SK-N-SH (cell line): Measurements from ENCODE around the gene CTNS. TPM values are rescaled to one million over a fixed set of nuclear protein-coding genes. Genes with fewer than 3 reads are reported as not detected.

ENCODE experiments used
- CTCF ChIA-PET: fragments of 300-600, 350-600 bp; formaldehyde crosslinking; extraction: SDS; loops from one replicate; lab custom pipeline; 2021; lab: Yijun Ruan, JAX
- POLR2A ChIA-PET: fragments of 350-600 bp; sonication (Branson Sonifier 250); formaldehyde crosslinking; extraction: SDS; loops from one replicate; lab custom pipeline; 2020; ENCODE audit warnings: antibody characterized with exemption, inconsistent platforms; lab: Yijun Ruan, JAX
- DNase-seq: peaks from one replicate; pipeline ENCODE4 v3.0.0; 2012
- H2AFZ ChIP-seq: fragments of 200-600 bp; sonication (generic); 2 replicates; pipeline ENCODE4 v1.8.1; 2016; ENCODE audit warnings: antibody characterized with exemption, mild to moderate bottlenecking, low read depth
- H3F3A ChIP-seq: fragments of 200-600 bp; sonication (generic); replicated peaks from 2 replicates; pipeline ENCODE3; 2016; ENCODE audit warnings: antibody characterized with exemption, mild to moderate bottlenecking; ENCODE audit not compliant: insufficient read depth
- H3K27ac ChIP-seq, 2 experiments: fragments of 200-500 bp in 1 of 2; fragments of 200-600 bp in 1 of 2; sonication (Bioruptor generic) in 1 of 2; sonication (generic), shearing (Covaris generic) in 1 of 2; 2 replicates each; pipeline versions ENCODE4 v1.5.1 to v1.6.1; 2014 to 2016; ENCODE audit warnings: low read depth in 2 of 2, inconsistent platforms in 1 of 2, low read length in 1 of 2, mild to moderate bottlenecking in 1 of 2, mixed read lengths in 1 of 2
- H3K27me3 ChIP-seq: fragments of 200-600 bp; sonication (generic), shearing (Covaris generic); 2 replicates; pipeline ENCODE4 v1.6.1; 2016; ENCODE audit warnings: mixed run types; ENCODE audit not compliant: insufficient read depth
- H3K36me3 ChIP-seq, 2 experiments: fragments of 200-500 bp in 1 of 2; fragments of 200-600 bp in 1 of 2; sonication (Bioruptor generic) in 1 of 2; sonication (generic) in 1 of 2; replicated peaks in 1 of 2; 2 replicates each; pipeline versions ENCODE3 to v1.5.1; 2014 to 2016; ENCODE audit warnings: low read length in 1 of 2, mild to moderate bottlenecking in 1 of 2; ENCODE audit not compliant: insufficient read depth in 2 of 2, control insufficient read depth in 1 of 2
- H3K4me1 ChIP-seq, 2 experiments: fragments of 200-500 bp in 1 of 2; fragments of 200-600 bp in 1 of 2; sonication (Bioruptor generic) in 1 of 2; sonication (generic), shearing (Covaris generic) in 1 of 2; 2 replicates each; pipeline versions ENCODE4 v1.5.1 to v1.6.1; 2014 to 2016; ENCODE audit warnings: low read depth in 1 of 2, low read length in 1 of 2, mixed run types in 1 of 2; ENCODE audit not compliant: insufficient read depth in 2 of 2, control insufficient read depth in 1 of 2
- H3K4me2 ChIP-seq: fragments of 200-600 bp; sonication (generic), shearing (Covaris generic); 2 replicates; pipeline ENCODE4 v1.6.1; 2017; ENCODE audit warnings: mixed run types
- H3K4me3 ChIP-seq, 2 experiments: fragments of 200-500 bp in 1 of 2; fragments of 200-600 bp in 1 of 2; sonication (Bioruptor generic) in 1 of 2; sonication (generic), shearing (Covaris generic) in 1 of 2; 2 replicates each; pipeline versions ENCODE4 v1.5.1 to v1.8.1; 2014 to 2016; ENCODE audit warnings: low read depth in 2 of 2, inconsistent platforms in 1 of 2, low read length in 1 of 2, mild to moderate bottlenecking in 1 of 2, mixed read lengths in 1 of 2, moderate library complexity in 1 of 2
- H3K79me2 ChIP-seq: fragments of 200-600 bp; sonication (generic); 2 replicates; pipeline ENCODE4 v1.8.1; 2017; ENCODE audit warnings: mild to moderate bottlenecking; ENCODE audit not compliant: insufficient read depth
- H3K9ac ChIP-seq: fragments of 200-600 bp; sonication (generic); 2 replicates; pipeline ENCODE4 v1.6.1; 2017; ENCODE audit warnings: mixed run types
- H3K9me2 ChIP-seq: fragments of 200-600 bp; sonication (generic); 2 replicates; pipeline ENCODE4 v1.6.1; 2017; ENCODE audit warnings: mixed run types
- H3K9me3 ChIP-seq: fragments of 200-600 bp; sonication (generic); 2 replicates; pipeline ENCODE4 v1.6.1; 2017; ENCODE audit warnings: mixed run types, mild to moderate bottlenecking, moderate library complexity
- H4K20me1 ChIP-seq: fragments of 200-600 bp; sonication (generic); 2 replicates; pipeline ENCODE4 v1.6.1; 2017; ENCODE audit warnings: mild to moderate bottlenecking, mixed run types; ENCODE audit not compliant: insufficient read depth
- EZH2phosphoT487 ChIP-seq: fragments of 200-600 bp; sonication (generic); IDR thresholded peaks from 2 replicates; pipeline ENCODE4 v1.6.1; 2017; ENCODE audit warnings: low read depth, mixed run types, mild to moderate bottlenecking, antibody characterized with exemption, moderate library complexity, borderline replicate concordance
- FOXJ3 ChIP-seq: sonication (generic); formaldehyde crosslinking; IDR thresholded peaks from 2 replicates; pipeline ENCODE4 v1.5.1; 2020; ENCODE audit warnings: mild to moderate bottlenecking, missing genetic modification reagents
- FOXM1 ChIP-seq: IDR thresholded peaks from 2 replicates; pipeline ENCODE4 v1.4.0; 2012; ENCODE audit warnings: low read depth, mild to moderate bottlenecking
- POLR2AphosphoS5 ChIP-seq: IDR thresholded peaks from 2 replicates; pipeline ENCODE4 v1.6.1; 2012; ENCODE audit warnings: low read depth, low read length
- RCOR1 ChIP-seq: fragments of 150-350 bp; IDR thresholded peaks from 2 replicates; pipeline ENCODE4 v1.6.1; 2017; ENCODE audit warnings: antibody characterized with exemption, low read length
- REST ChIP-seq: IDR thresholded peaks from 2 replicates; pipeline ENCODE4 v1.6.1; 2012; ENCODE audit warnings: mild to moderate bottlenecking, low read depth, low read length, moderate library complexity
- SIN3A ChIP-seq: IDR thresholded peaks from 2 replicates; pipeline ENCODE4 v1.6.1; 2012; ENCODE audit warnings: low read depth, mild to moderate bottlenecking, low read length, moderate library complexity, borderline replicate concordance
- TEAD4 ChIP-seq: IDR thresholded peaks from 2 replicates; pipeline ENCODE4 v1.4.0; 2012; ENCODE audit warnings: mild to moderate bottlenecking, borderline replicate concordance; ENCODE audit not compliant: insufficient read depth
- WGBS: methylation state at CpG from one replicate; pipeline ENCODE4 v1.1.6; 2017; ENCODE audit warnings: low lambda C conversion rate; 5-methylcytosine and 5-hydroxymethylcytosine counted together
- polyA plus RNA-seq, 3 experiments: library from polyadenylated mRNA; depleted of rRNA; stranded (reverse); fragments of >200 nt; gene quantifications; 2 replicates each; pipeline ENCODE4 v1.2.3, GENCODE V29; 2012
- TF ChIP-seq, protein P1 (sequence below): fragments of 150-350 bp; IDR thresholded peaks from 2 replicates; pipeline ENCODE4 v1.6.1; 2016; ENCODE audit warnings: mild to moderate bottlenecking, low read depth, low read length
- TF ChIP-seq, protein P2 (sequence below): fragments of 200-600 bp; sonication (generic); IDR thresholded peaks from 2 replicates; pipeline ENCODE4 v1.6.1; 2017; ENCODE audit warnings: antibody characterized with exemption, mild to moderate bottlenecking, moderate library complexity

The CTNS gene
- polyA plus RNA-seq, 1 of the 3 experiments (the other 2 are of a cell fraction): 8.2 TPM

- DNase-seq: no peak
- no peak for TF ChIP-seq FOXM1
- no peak for TF ChIP-seq FOXJ3 (CRISPR knock-in tag)
- no peak for TF ChIP-seq SIN3A
- TF ChIP-seq, protein P1, sequence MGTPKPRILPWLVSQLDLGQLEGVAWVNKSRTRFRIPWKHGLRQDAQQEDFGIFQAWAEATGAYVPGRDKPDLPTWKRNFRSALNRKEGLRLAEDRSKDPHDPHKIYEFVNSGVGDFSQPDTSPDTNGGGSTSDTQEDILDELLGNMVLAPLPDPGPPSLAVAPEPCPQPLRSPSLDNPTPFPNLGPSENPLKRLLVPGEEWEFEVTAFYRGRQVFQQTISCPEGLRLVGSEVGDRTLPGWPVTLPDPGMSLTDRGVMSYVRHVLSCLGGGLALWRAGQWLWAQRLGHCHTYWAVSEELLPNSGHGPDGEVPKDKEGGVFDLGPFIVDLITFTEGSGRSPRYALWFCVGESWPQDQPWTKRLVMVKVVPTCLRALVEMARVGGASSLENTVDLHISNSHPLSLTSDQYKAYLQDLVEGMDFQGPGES: no peak
- TF ChIP-seq TEAD4: no peak
- TF ChIP-seq POLR2AphosphoS5: no peak
- no peak for TF ChIP-seq RCOR1
- TF ChIP-seq EZH2phosphoT487: no peak
- TF ChIP-seq, protein P2, sequence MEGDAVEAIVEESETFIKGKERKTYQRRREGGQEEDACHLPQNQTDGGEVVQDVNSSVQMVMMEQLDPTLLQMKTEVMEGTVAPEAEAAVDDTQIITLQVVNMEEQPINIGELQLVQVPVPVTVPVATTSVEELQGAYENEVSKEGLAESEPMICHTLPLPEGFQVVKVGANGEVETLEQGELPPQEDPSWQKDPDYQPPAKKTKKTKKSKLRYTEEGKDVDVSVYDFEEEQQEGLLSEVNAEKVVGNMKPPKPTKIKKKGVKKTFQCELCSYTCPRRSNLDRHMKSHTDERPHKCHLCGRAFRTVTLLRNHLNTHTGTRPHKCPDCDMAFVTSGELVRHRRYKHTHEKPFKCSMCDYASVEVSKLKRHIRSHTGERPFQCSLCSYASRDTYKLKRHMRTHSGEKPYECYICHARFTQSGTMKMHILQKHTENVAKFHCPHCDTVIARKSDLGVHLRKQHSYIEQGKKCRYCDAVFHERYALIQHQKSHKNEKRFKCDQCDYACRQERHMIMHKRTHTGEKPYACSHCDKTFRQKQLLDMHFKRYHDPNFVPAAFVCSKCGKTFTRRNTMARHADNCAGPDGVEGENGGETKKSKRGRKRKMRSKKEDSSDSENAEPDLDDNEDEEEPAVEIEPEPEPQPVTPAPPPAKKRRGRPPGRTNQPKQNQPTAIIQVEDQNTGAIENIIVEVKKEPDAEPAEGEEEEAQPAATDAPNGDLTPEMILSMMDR: no peak
- no peak for TF ChIP-seq REST
- no peak overlapping the region for H3K9ac ChIP-seq
- POLR2A ChIA-PET: no interaction called here
- H3K27ac ChIP-seq: no peak overlapping the region
- 95% methylated on average over 14 of the region's 33 CpGs for WGBS
- H3K36me3 ChIP-seq: peaks cover 13 to 31% of the 10 kb centered on the region in 2 experiments
- H3K4me2 ChIP-seq: no peak overlapping the region
- CTCF ChIA-PET: interaction anchor here (1.7 kb wide), 1 partner anchor 16 kb away, joined by 9 read pairs; no protein-coding TSS in a partner anchor
- H2AFZ ChIP-seq: no peak overlapping the region
- H3K27me3 ChIP-seq: no peaks in the 10 kb centered on the region
- H3F3A ChIP-seq: peaks cover 28% of the 10 kb centered on the region
- H3K9me2 ChIP-seq: no peaks in the 10 kb centered on the region
- H3K9me3 ChIP-seq: no peaks in the 10 kb centered on the region
- H3K79me2 ChIP-seq: peaks cover 36% of the 10 kb centered on the region
- no peak overlapping the region for H3K4me3 ChIP-seq
- peaks cover 13 to 15% of the 10 kb centered on the region in 2 experiments; a peak in 3 of 4 replicates for H3K4me1 ChIP-seq
- H4K20me1 ChIP-seq: peaks cover 38% of the 10 kb centered on the region
These were observed 26.8 kb downstream of the CTNS start for GRCh38 chr17:3663102-3664011.
